Smooth muscle cell of trachea (primary cell): ENCODE results near the gene LRRC56. TPM values are rescaled to one million over a fixed set of nuclear protein-coding genes. Genes with fewer than 3 reads are reported as not detected.

ENCODE experiments used
- total RNA-seq: library from RNA; depleted of rRNA; stranded (reverse); fragments of >200 nt; gene quantifications from 2 replicates; pipeline ENCODE4 v1.2.1, GENCODE V29; 2014

The LRRC56 gene, protein sequence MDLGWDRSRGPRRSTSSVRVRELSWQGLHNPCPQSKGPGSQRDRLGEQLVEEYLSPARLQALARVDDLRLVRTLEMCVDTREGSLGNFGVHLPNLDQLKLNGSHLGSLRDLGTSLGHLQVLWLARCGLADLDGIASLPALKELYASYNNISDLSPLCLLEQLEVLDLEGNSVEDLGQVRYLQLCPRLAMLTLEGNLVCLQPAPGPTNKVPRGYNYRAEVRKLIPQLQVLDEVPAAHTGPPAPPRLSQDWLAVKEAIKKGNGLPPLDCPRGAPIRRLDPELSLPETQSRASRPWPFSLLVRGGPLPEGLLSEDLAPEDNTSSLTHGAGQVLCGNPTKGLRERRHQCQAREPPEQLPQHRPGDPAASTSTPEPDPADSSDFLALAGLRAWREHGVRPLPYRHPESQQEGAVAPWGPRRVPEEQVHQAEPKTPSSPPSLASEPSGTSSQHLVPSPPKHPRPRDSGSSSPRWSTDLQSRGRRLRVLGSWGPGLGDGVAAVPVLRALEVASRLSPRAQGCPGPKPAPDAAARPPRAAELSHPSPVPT
- total RNA-seq = 0.73 and 1.5 TPM in 2 replicates

DNA sequence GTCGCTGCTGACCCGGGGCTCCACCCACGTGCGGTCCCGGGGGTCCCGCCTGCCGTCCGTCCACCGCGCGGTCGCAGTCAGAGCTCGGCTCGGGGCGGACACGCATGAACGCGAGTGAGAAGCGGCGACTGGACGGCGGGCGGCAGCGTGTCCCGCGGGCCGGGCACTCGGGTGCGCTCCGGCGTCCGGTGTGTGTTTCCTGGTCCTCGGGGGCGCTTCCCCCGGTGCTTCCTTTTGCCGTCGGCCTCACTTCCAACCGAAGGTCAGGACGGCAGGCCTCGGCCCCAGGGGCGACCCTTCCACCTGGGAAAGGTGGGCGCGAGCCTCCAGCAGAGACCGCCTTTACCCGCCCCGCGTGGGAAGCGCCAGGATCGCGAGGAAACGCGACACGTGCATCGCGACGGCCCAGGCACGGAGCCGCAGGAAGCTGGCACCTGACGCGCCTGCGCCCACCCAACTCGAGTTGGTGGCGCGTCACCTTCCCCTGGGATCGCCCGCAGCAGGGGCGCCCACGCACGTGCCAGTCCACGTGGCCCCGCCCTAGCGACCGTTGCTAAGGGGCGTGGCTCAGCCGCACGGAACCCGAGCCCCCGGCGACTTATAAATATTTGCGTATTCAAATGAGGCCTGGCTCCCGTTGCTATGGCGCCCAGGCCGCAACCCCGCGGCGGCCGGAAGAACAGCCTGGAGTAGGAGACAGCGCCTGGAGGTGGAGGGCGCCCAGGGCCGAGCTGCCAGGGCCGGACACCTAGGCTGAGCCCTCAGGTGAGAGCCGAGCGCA lies at the start of gene LRRC56:
Gene LRRC56, plus strand, starts transcription at position 687 of the 781 bp plus-strand sequence. CDS start 3,158 bp downstream, outside the sequence.

DNA sequence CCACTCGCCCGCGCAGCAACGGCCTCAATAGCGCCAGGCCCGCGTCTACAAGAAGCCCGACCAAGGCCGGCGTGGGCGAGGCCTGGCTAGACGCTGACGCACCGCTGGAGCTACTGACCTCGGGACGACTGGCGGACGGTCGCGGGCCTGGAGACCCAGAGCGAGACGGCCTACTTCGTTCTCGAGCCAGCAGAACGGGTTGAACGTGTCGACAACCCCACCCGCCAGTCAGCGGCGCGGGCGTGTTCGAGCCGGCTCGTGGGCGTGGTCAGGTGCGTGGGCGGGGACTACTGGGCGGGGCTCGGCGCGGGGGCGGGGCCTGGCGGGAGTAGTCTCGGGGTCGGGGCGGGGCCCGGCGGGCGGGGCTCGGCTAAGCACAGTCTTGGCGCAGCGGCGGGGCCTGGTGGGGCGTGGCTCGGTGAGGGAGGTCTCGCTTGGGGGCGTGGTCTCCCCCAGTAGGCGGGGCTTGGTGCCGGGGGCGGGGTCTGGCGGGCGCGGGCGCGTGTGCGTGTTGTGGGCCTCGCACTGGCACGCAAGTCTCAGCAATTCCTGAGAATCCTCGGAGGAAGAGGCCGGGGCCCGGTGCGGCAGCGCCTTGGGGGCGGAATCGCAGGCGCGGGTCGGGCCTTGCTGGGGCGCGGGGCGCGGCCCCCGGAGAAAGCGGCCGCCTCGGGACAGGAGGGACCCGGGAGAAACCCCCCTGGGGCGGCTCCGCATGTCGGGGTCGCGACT lies 30.2 kb upstream of the LRRC56 start, which contains the start of gene RNH1:
Gene RNH1, minus strand, starts transcription at position 248 of the 732 bp plus-strand sequence. CDS start 5,080 bp downstream, outside the sequence.

DNA sequence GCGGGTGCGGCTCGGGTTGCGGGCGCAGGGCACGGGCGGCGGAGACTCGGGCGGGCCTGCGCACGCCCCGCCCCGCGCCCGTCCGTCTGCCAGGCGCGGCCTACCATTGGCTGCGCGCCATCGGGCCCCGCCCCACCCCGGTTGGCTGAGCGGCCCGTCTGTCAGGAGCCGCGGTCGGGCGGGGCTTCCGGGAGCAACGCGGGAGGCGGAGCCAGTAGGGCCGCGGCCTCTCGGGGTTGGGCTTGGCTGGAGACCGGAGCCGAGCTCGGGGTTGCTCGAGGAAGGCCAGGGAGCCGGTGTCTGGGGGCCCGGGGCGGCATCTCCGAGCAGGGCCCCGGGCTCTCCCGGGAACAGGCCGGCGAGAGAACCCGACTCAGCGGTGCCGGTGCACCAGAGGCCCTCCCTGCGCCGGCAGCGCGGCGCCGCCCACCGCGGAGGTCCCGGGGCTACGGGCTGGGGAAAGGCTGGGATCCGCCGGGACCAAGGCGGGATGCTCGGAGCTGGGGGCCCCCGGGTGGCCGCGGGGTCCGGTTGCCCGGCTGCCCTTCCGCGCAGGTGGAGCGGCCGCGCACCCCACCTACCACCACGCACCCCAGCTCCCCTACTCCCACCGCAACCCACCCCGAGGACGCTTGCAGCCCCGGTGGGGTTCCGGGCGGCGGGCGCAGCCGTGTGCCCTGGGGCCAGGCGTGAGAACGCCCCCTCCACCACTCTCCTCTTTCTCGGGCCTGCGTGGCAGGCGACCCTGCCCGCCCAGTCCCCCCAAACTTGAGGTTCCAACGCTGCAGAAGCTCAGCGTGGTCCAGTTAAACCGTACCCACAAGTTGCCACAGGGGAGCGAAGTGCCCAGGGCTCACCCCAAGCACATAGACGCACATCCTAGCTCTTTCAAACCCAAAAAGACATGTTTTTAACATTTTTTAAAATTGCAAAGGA lies 1.5 kb upstream of the LRRC56 start, which contains the start of gene HRAS:
Gene HRAS, minus strand, starts transcription at position 58 of the 936 bp plus-strand sequence.

DNA sequence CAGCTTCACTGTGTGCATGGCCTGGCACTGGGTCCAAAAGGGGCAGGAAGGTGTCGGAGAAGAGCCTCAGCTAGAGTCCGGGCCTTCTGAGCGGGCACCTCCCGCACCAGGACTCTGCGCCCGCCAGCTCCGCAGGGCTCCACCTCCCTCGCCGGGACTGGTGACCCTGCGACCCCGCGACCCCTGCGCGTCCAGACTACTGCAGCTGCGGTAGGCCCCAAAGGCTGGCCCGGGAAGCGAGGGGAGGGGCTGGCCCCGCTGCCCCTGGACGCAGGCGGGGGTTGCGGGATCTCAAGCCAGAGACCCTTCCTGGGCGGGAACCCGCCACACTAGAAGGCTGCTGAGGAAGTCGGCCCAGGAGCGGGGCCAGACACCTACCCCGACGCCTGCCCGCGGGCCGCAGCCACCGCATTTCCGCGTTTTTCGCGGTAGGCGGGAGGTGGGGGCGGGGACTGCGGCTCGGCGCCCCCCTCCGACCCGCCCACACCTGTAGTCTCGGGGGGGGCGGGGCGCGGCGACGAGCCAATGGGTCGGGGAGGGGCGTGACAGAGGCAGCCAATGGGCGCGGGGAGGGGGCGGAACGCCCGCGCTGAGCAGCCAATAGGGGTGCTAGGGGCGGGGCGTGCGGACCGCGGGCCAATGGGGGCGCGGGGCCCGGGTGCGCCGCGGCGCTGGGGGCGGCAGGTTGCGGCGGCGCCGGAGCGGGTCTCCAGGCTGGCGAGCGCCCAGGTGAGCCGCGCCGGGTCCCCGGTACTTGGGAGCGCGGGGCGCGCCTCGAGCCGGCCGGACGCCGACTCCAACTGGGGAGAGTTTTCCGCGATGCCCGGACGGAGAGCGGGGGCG lies 23.2 kb downstream of the LRRC56 start, which contains the start of the genes LMNTD2 and RASSF7:
Gene LMNTD2, minus strand, starts transcription at position 434 of the 843 bp plus-strand sequence. Its CDS starts 22 bp downstream, at position 412.
Gene RASSF7, plus strand, starts transcription at position 666 of the 843 bp plus-strand sequence. CDS start 799 bp downstream, outside the sequence.

DNA sequence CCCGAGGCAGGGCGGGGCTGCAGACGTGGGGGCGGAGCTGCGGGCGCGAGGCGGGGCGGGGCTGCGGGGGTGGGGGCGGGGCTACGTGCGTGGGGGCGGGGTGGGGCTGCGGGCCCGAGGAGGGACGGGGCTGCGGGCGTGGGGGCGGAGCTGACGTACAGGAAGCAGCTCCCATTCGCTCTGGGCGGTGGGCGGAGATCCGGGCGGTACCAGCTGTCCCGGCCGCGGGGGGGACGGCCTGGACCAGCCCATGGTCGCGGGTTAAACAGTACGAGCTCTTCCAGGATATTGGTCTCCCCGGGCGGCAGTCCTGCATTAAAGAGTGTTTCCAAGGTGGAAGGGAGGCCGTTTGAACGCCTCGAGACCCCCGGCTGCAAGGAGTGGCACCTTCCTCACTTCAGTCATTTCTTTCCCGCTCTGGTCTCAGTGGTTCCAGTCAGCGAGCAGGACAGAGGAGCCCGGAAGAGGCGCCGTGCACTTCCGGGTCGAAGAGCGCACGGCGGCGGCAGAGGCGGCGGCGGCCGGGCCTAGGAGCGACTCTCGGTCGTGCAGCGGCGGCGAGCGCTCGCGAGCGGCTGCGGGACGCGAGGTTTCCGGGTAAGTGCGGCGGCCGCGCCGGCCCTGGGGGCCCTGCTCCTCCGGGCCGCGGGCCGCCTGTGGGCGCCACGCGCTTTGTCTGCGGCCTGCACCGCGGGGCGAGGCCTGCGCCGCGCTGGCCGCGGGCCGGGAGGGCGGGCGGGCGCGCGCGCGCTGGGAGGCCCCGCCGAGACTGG lies 38.9 kb downstream of the LRRC56 start, which contains the start of gene PHRF1:
Gene PHRF1, plus strand, starts transcription at position 475 of the 773 bp plus-strand sequence. CDS start 5,043 bp downstream, outside the sequence.

Other genes with a start within 250 kb of the LRRC56 start
- 7.9 and 18.0 TPM in 2 replicates for gene PGGHG, start 248.4 kb upstream of the LRRC56 start, total RNA-seq
- gene IFITM5, start 238.0 kb upstream of the LRRC56 start, total RNA-seq = 0.50 TPM in 1 of 2 replicates, not detected in the other
- gene IFITM2, start 229.7 kb upstream of the LRRC56 start, total RNA-seq = 49.7 and 93.9 TPM in 2 replicates
- 20.9 and 31.6 TPM in 2 replicates for gene IFITM1, start 223.5 kb upstream of the LRRC56 start, total RNA-seq
- 33.3 and 84.0 TPM in 2 replicates for gene IFITM3, start 216.7 kb upstream of the LRRC56 start, total RNA-seq
- 3.3 and 4.7 TPM in 2 replicates for gene B4GALNT4, start 168.0 kb upstream of the LRRC56 start, total RNA-seq
- 1.7 and 2.8 TPM in 2 replicates for gene PKP3, start 143.3 kb upstream of the LRRC56 start, total RNA-seq
- gene SIGIRR, start 122.5 kb upstream of the LRRC56 start, total RNA-seq = 17.5 and 18.5 TPM in 2 replicates
- gene ANO9, start 95.5 kb upstream of the LRRC56 start, total RNA-seq = 0.17 TPM in 1 of 2 replicates, not detected in the other
- 35.9 and 40.5 TPM in 2 replicates for gene PTDSS2, start 87.2 kb upstream of the LRRC56 start, total RNA-seq
- 538 and 702 TPM in 2 replicates for gene RNH1, start 30.3 kb upstream of the LRRC56 start, total RNA-seq
- gene HRAS, start 2.0 kb upstream of the LRRC56 start, total RNA-seq = 49.5 and 62.4 TPM in 2 replicates
- gene LMNTD2, start 23.2 kb downstream of the LRRC56 start, total RNA-seq = 0.29 and 0.33 TPM in 2 replicates
- gene RASSF7, start 23.4 kb downstream of the LRRC56 start, total RNA-seq = 2.3 and 4.4 TPM in 2 replicates
- gene PHRF1, start 38.9 kb downstream of the LRRC56 start, total RNA-seq = 21.2 and 29.8 TPM in 2 replicates
- gene IRF7, start 78.4 kb downstream of the LRRC56 start, total RNA-seq = 7.7 and 11.9 TPM in 2 replicates
- gene CDHR5, start 87.4 kb downstream of the LRRC56 start, total RNA-seq = under 0.01 TPM in 1 of 2 replicates, not detected in the other
- gene SCT, start 89.7 kb downstream of the LRRC56 start, total RNA-seq = not detected in 2 replicates
- gene DRD4, start 99.7 kb downstream of the LRRC56 start, total RNA-seq = not detected in 2 replicates
- 26.6 and 58.4 TPM in 2 replicates for gene DEAF1, start 157.7 kb downstream of the LRRC56 start, total RNA-seq
- 13.7 and 14.8 TPM in 2 replicates for gene TMEM80, start 158.3 kb downstream of the LRRC56 start, total RNA-seq
- 68.4 and 125 TPM in 2 replicates for gene EPS8L2, start 168.7 kb downstream of the LRRC56 start, total RNA-seq
- gene TALDO1, start 209.9 kb downstream of the LRRC56 start, total RNA-seq = 166 and 171 TPM in 2 replicates
- gene GATD1, start 240.0 kb downstream of the LRRC56 start, total RNA-seq = 29.7 and 58.1 TPM in 2 replicates